MCF 10A (cell line): ENCODE results near the gene ABCB7. TPM values are rescaled to one million over a fixed set of nuclear protein-coding genes. Genes with fewer than 3 reads are reported as not detected.
"Not testable (repeated sequence)": the region's sequence is repeated elsewhere in the genome, so short reads cannot be mapped to it uniquely, and the experiment has no call there.

Source experiments
- BruUV-seq: library from RNA; stranded (reverse); fragments of 400-500 nt; replicated peaks from 2 replicates; lab custom pipeline; 2021; lab: Mats Ljungman, UMichigan
- CTCF ChIA-PET: fragments of 300-600 bp; sonication (Branson Sonifier 250); formaldehyde crosslinking; extraction: SDS; loops from one replicate; lab custom pipeline; 2021; ENCODE audit warnings: antibody characterized with exemption, inconsistent platforms; lab: Yijun Ruan, JAX
- POLR2A ChIA-PET: fragments of 300-600, 350-650 bp; sonication (Branson Sonifier 250); formaldehyde crosslinking; extraction: SDS; loops from one replicate; lab custom pipeline; 2020; ENCODE audit warnings: antibody characterized with exemption, inconsistent platforms; lab: Yijun Ruan, JAX
- DNase-seq: peaks from one replicate; pipeline ENCODE4 v3.0.0-alpha.2; 2018; ENCODE audit not compliant: unreplicated experiment
- H3K27ac Mint-ChIP-seq: one replicate; pipeline ENCODE4 v1.8.0; 2022; ENCODE audit warnings: mild to moderate bottlenecking, low read depth, mixed read lengths; ENCODE audit not compliant: unreplicated experiment
- H3K27me3 Mint-ChIP-seq: one replicate; pipeline ENCODE4 v1.8.0; 2022; ENCODE audit warnings: mixed read lengths; ENCODE audit not compliant: insufficient read depth, unreplicated experiment
- H3K36me3 Mint-ChIP-seq: one replicate; pipeline ENCODE4 v1.8.0; 2022; ENCODE audit warnings: mild to moderate bottlenecking, moderate library complexity, mixed read lengths; ENCODE audit not compliant: insufficient read depth, unreplicated experiment
- H3K4me1 Mint-ChIP-seq: one replicate; pipeline ENCODE4 v1.8.0; 2022; ENCODE audit warnings: mixed read lengths; ENCODE audit not compliant: insufficient read depth, unreplicated experiment
- H3K4me3 Mint-ChIP-seq: one replicate; pipeline ENCODE4 v1.8.0; 2022; ENCODE audit warnings: mild to moderate bottlenecking, moderate library complexity, mixed read lengths; ENCODE audit not compliant: unreplicated experiment
- H3K9me3 Mint-ChIP-seq: one replicate; pipeline ENCODE4 v1.8.0; 2022; ENCODE audit warnings: mixed read lengths; ENCODE audit not compliant: unreplicated experiment
- CTCF ChIP-seq: fragments of 200-600 bp; IDR thresholded peaks from one replicate; pipeline ENCODE4 v1.8.0; 2022; ENCODE audit warnings: antibody characterized with exemption, mild to moderate bottlenecking; ENCODE audit not compliant: unreplicated experiment
- intact Hi-C: fragments of 100-400 bp; cut with micrococcal nuclease; formaldehyde crosslinking; loops from 2 replicates; pipeline ENCODE4 v1.14.1; 2022
- total RNA-seq: library from RNA; stranded (reverse); gene quantifications from 2 replicates; pipeline ENCODE4 v1.2.3, GENCODE V29; 2022

Gene ABCB7
- total RNA-seq, 1 experiment from 2014 or later = 24.7 TPM

GRCh38 chrX:75151827-75152592 lies 4.1 kb downstream of the ABCB7 start:
- no peak overlapping the region for H3K4me3 Mint-ChIP-seq
- H3K36me3 Mint-ChIP-seq = peaks cover 5% of the 10 kb centered on the region
- peak; percentile 34 for DNase-seq
- TF ChIP-seq CTCF = no peak
- intact Hi-C loops = loop anchor here (10.0 kb wide), 2 partner anchors 123 to 537 kb away; partner anchors contain the start of genes RLIM and UPRT
- no peaks in the 10 kb centered on the region for H3K4me1 Mint-ChIP-seq
- H3K9me3 Mint-ChIP-seq = peaks cover 8% of the 10 kb centered on the region
- CTCF ChIA-PET = interaction anchor here (0.5 to 1.1 kb wide), 2 partner anchors 34 to 121 kb away, joined by 3 read pairs; no protein-coding TSS in a partner anchor
- no peak overlapping the region for H3K27ac Mint-ChIP-seq
- POLR2A ChIA-PET = interaction anchor here (0.8 to 1.2 kb wide), 2 partner anchors 65 to 105 kb away, joined by 3 to 4 read pairs; no protein-coding TSS in a partner anchor
- H3K27me3 Mint-ChIP-seq = peaks cover 41% of the 10 kb centered on the region
- no TSS peak for BruUV-seq

- peaks cover 10% of the 10 kb centered on the region for H3K36me3 Mint-ChIP-seq
- BruUV-seq = no TSS peak
- no peak for DNase-seq
- no peaks in the 10 kb centered on the region for H3K4me1 Mint-ChIP-seq
- no peak for TF ChIP-seq CTCF
- H3K27ac Mint-ChIP-seq = no peak overlapping the region
- H3K9me3 Mint-ChIP-seq = peaks cover 8% of the 10 kb centered on the region
- H3K27me3 Mint-ChIP-seq = peaks cover 35% of the 10 kb centered on the region
- no peak overlapping the region for H3K4me3 Mint-ChIP-seq
- intact Hi-C loops = loop anchor here (10.0 kb wide), 2 partner anchors 125 to 535 kb away; partner anchors contain the start of genes RLIM and UPRT
- ChIA-PET POLR2A (no interaction called here), CTCF (no interaction called here)
These were observed 6.4 kb downstream of the ABCB7 start for GRCh38 chrX:75149654-75150053.

GRCh38 chrX:75132672-75133071 lies 23.4 kb downstream of the ABCB7 start:
- POLR2A ChIA-PET = no interaction called here
- Mint-ChIP-seq H3K4me3 (no peak overlapping the region), H3K27me3 (no peaks in the 10 kb centered on the region), H3K4me1 (peaks cover 7% of the 10 kb centered on the region), H3K9me3 (no peaks in the 10 kb centered on the region), H3K36me3 (no peaks in the 10 kb centered on the region), H3K27ac (no peak overlapping the region)
- CTCF ChIA-PET = no interaction called here
- BruUV-seq = no TSS peak
- intact Hi-C loops = no loop called here
- no peak for DNase-seq
- no peak for TF ChIP-seq CTCF

- ChIA-PET POLR2A (no interaction called here), CTCF (no interaction called here)
- intact Hi-C loops = no loop called here
- H3K4me1 Mint-ChIP-seq = peaks cover 7% of the 10 kb centered on the region
- no peaks in the 10 kb centered on the region for H3K9me3 Mint-ChIP-seq
- H3K27me3 Mint-ChIP-seq = no peaks in the 10 kb centered on the region
- no peak overlapping the region for H3K27ac Mint-ChIP-seq
- BruUV-seq = no TSS peak
- H3K4me3 Mint-ChIP-seq = no peak overlapping the region
- DNase-seq = no peak
- no peak for TF ChIP-seq CTCF
- H3K36me3 Mint-ChIP-seq = no peaks in the 10 kb centered on the region
These were observed 24.0 kb downstream of the ABCB7 start for GRCh38 chrX:75131973-75132627.

- BruUV-seq, H3K27ac Mint-ChIP-seq, H3K9me3 Mint-ChIP-seq, CTCF ChIA-PET, H3K4me1 Mint-ChIP-seq, H3K36me3 Mint-ChIP-seq, DNase-seq, POLR2A ChIA-PET, H3K4me3 Mint-ChIP-seq, intact Hi-C loops: not testable (repeated sequence)
- peaks cover 28% of the 10 kb centered on the region for H3K27me3 Mint-ChIP-seq
These were observed 27.0 kb downstream of the ABCB7 start for GRCh38 chrX:75129069-75129468.
